ENCODE measurements around the gene OR51V1. TPM values are rescaled to one million over a fixed set of nuclear protein-coding genes. Genes with fewer than 3 reads are reported as not detected.
"Not testable (repeated sequence)": the region's sequence is repeated elsewhere in the genome, so short reads cannot be mapped to it uniquely, and the experiment has no call there.

OR51V1 gene
- polyA plus RNA-seq (ENCODE audit: insufficient read length in 3 of 3) = not detected

GRCh38 chr11:5200582-5200981 lies at the start of gene OR51V1:
Gene OR51V1 (minus strand): TSS chr11:5200682. CDS start chr11:5200682, 0 bp downstream.
- no peak for DNase-seq (ENCODE audit: low read depth in 3 of 3, low spot score in 2 of 3)

GRCh38 chr11:5249807-5250396 lies 49.4 kb upstream of the OR51V1 start, which contains the start of gene HBG1:
Gene HBG1 (minus strand): TSS chr11:5249857. CDS start chr11:5249804, 53 bp downstream.
- not testable (repeated sequence) for DNase-seq (ENCODE audit: low read depth in 3 of 3, low spot score in 2 of 3)

- not testable (repeated sequence) for DNase-seq (ENCODE audit: low read depth in 3 of 3, low spot score in 2 of 3)
These were observed 48.0 kb upstream of the OR51V1 start for GRCh38 chr11:5248498-5248897.

- DNase-seq (ENCODE audit: low read depth in 3 of 3, low spot score in 2 of 3) = no peak
These were observed 47.1 kb upstream of the OR51V1 start for GRCh38 chr11:5247472-5248192.

- no peak for DNase-seq (ENCODE audit: low read depth in 3 of 3, low spot score in 2 of 3)
These were observed 46.4 kb upstream of the OR51V1 start for GRCh38 chr11:5246772-5247471.

GRCh38 chr11:5245155-5245554 lies 44.7 kb upstream of the OR51V1 start:
- no peak for DNase-seq (ENCODE audit: low read depth in 3 of 3, low spot score in 2 of 3)

- no peak for DNase-seq (ENCODE audit: low read depth in 3 of 3, low spot score in 2 of 3)
These were observed 43.3 kb upstream of the OR51V1 start for GRCh38 chr11:5243816-5244180.

GRCh38 chr11:5242933-5243815 lies 42.7 kb upstream of the OR51V1 start:
- DNase-seq (ENCODE audit: low read depth in 3 of 3, low spot score in 2 of 3) = no peak

GRCh38 chr11:5242208-5242607 lies 41.7 kb upstream of the OR51V1 start:
- no peak for DNase-seq (ENCODE audit: low read depth in 3 of 3, low spot score in 2 of 3)

GRCh38 chr11:5241458-5241857 lies 41.0 kb upstream of the OR51V1 start:
- DNase-seq (ENCODE audit: low read depth in 3 of 3, low spot score in 2 of 3) = no peak

- DNase-seq (ENCODE audit: low read depth in 3 of 3, low spot score in 2 of 3) = no peak
These were observed 40.0 kb upstream of the OR51V1 start for GRCh38 chr11:5240458-5240857.

GRCh38 chr11:5240056-5240455 lies 39.6 kb upstream of the OR51V1 start:
- DNase-seq (ENCODE audit: low read depth in 3 of 3, low spot score in 2 of 3) = no peak

GRCh38 chr11:5239046-5239445 lies 38.6 kb upstream of the OR51V1 start:
- no peak for DNase-seq (ENCODE audit: low read depth in 3 of 3, low spot score in 2 of 3)

- DNase-seq (ENCODE audit: low read depth in 3 of 3, low spot score in 2 of 3) = no peak
These were observed 38.0 kb upstream of the OR51V1 start for GRCh38 chr11:5238486-5238885.

- no peak for DNase-seq (ENCODE audit: low read depth in 3 of 3, low spot score in 2 of 3)
These were observed 36.9 kb upstream of the OR51V1 start for GRCh38 chr11:5237420-5237819.

- no peak for DNase-seq (ENCODE audit: low read depth in 3 of 3, low spot score in 2 of 3)
These were observed 35.0 kb upstream of the OR51V1 start for GRCh38 chr11:5235364-5236095.

- no peak for DNase-seq (ENCODE audit: low read depth in 3 of 3, low spot score in 2 of 3)
These were observed 33.9 kb upstream of the OR51V1 start, which contains the start of gene HBD for GRCh38 chr11:5234381-5234834. Gene HBD (minus strand): TSS chr11:5234483. CDS start chr11:5234433, 50 bp downstream.

GRCh38 chr11:5233307-5233706 lies 32.8 kb upstream of the OR51V1 start:
- DNase-seq (ENCODE audit: low read depth in 3 of 3, low spot score in 2 of 3) = no peak

- no peak for DNase-seq (ENCODE audit: low read depth in 3 of 3, low spot score in 2 of 3)
These were observed 32.3 kb upstream of the OR51V1 start for GRCh38 chr11:5232821-5233220.

GRCh38 chr11:5232176-5232575 lies 31.7 kb upstream of the OR51V1 start:
- no peak for DNase-seq (ENCODE audit: low read depth in 3 of 3, low spot score in 2 of 3)
